SK-N-SH treated with all-trans-retinoic acid at 6 μM for 48 hours (cell line): Measurements from ENCODE around the gene NMRK1.

Source experiments
- ATAC-seq: fragments of 200-7000 bp; cut with Tn5 transposase; 3 replicates; pipeline ENCODE4 v1.9.1; 2020; ENCODE audit warnings: mild to moderate bottlenecking, moderate library complexity
- ARNTL ChIP-seq: fragments of 450-650 bp; formaldehyde crosslinking; IDR thresholded peaks from 2 replicates; pipeline ENCODE4 v1.5.0; 2020; ENCODE audit warnings: low read depth, mild to moderate bottlenecking, moderate library complexity, borderline replicate concordance
- BACH2 ChIP-seq: fragments of 250-450 bp; sonication (Bioruptor Pico); IDR thresholded peaks from 2 replicates; pipeline ENCODE4 v1.9.0; 2021; ENCODE audit warnings: mild to moderate bottlenecking, borderline replicate concordance
- CSDC2 ChIP-seq: fragments of 250-450 bp; sonication (Bioruptor Pico); IDR thresholded peaks from 2 replicates; pipeline ENCODE4 v1.5.0; 2020; ENCODE audit warnings: mild to moderate bottlenecking, moderate library complexity
- ESRRG ChIP-seq: fragments of 250-450 bp; sonication (Bioruptor Pico); IDR thresholded peaks from 2 replicates; pipeline ENCODE4 v1.6.1; 2021; ENCODE audit warnings: mild to moderate bottlenecking
- GLIS3 ChIP-seq: fragments of 250-450 bp; sonication (Bioruptor Pico); IDR thresholded peaks from 2 replicates; pipeline ENCODE4 v1.5.0; 2020; ENCODE audit warnings: mild to moderate bottlenecking, moderate library complexity
- OSR1 ChIP-seq: fragments of 250-450 bp; sonication (Bioruptor Pico); IDR thresholded peaks from 2 replicates; pipeline ENCODE4 v1.8.0; 2022; ENCODE audit warnings: moderate library complexity, mild to moderate bottlenecking, inconsistent platforms
- PPARA ChIP-seq: fragments of 250-450 bp; sonication (Bioruptor Pico); IDR thresholded peaks from 2 replicates; pipeline ENCODE4 v1.5.0; 2020; ENCODE audit warnings: mild to moderate bottlenecking, borderline replicate concordance
- RARB ChIP-seq: fragments of 250-450 bp; sonication (Bioruptor Pico); IDR thresholded peaks from 2 replicates; pipeline ENCODE4 v1.8.0; 2021; ENCODE audit warnings: mild to moderate bottlenecking, moderate library complexity
- SNAI2 ChIP-seq: fragments of 250-450 bp; sonication (Bioruptor Pico); IDR thresholded peaks from 2 replicates; pipeline ENCODE4 v1.5.0; 2020; ENCODE audit warnings: mild to moderate bottlenecking, moderate library complexity
- TCF4 ChIP-seq: fragments of 250-450 bp; sonication (Bioruptor Pico); IDR thresholded peaks from 2 replicates; pipeline ENCODE4 v1.8.0; 2021; ENCODE audit warnings: mild to moderate bottlenecking, moderate library complexity, borderline replicate concordance
- TOX ChIP-seq: fragments of 250-450 bp; sonication (Bioruptor Pico); IDR thresholded peaks from 2 replicates; pipeline ENCODE4 v1.8.0; 2021; ENCODE audit warnings: mild to moderate bottlenecking, moderate library complexity, borderline replicate concordance
- ZC3H10 ChIP-seq: fragments of 250-450 bp; sonication (Bioruptor Pico); IDR thresholded peaks from 2 replicates; pipeline ENCODE4 v1.5.1; 2021; ENCODE audit warnings: mild to moderate bottlenecking, moderate library complexity
- ZFP3 ChIP-seq: fragments of 250-450 bp; sonication (Bioruptor Pico); IDR thresholded peaks from 2 replicates; pipeline ENCODE4 v1.5.0; 2020; ENCODE audit warnings: mild to moderate bottlenecking, moderate library complexity
- ZFP30 ChIP-seq: fragments of 450-650 bp; formaldehyde crosslinking; IDR thresholded peaks from 2 replicates; pipeline ENCODE4 v1.5.0; 2022; ENCODE audit warnings: mild to moderate bottlenecking, moderate library complexity
- ZNF70 ChIP-seq: fragments of 450-650 bp; formaldehyde crosslinking; IDR thresholded peaks from 2 replicates; pipeline ENCODE4 v1.5.0; 2020; ENCODE audit warnings: mild to moderate bottlenecking, moderate library complexity
- ZNF8 ChIP-seq: fragments of 450-650 bp; formaldehyde crosslinking; IDR thresholded peaks from 2 replicates; pipeline ENCODE4 v1.5.0; 2020; ENCODE audit warnings: mild to moderate bottlenecking, moderate library complexity
- TF ChIP-seq, protein P1 (sequence below): fragments of 250-450 bp; sonication (Bioruptor Pico); IDR thresholded peaks from 2 replicates; pipeline ENCODE4 v1.5.1; 2021; ENCODE audit warnings: mild to moderate bottlenecking, moderate library complexity
- TF ChIP-seq, protein P2 (sequence below): fragments of 250-450 bp; sonication (Bioruptor Pico); IDR thresholded peaks from 2 replicates; pipeline ENCODE4 v1.8.0; 2021; ENCODE audit warnings: low read depth, mild to moderate bottlenecking, moderate library complexity, borderline replicate concordance
- TF ChIP-seq, protein P3 (sequence below): fragments of 250-450 bp; sonication (Bioruptor Pico); IDR thresholded peaks from 2 replicates; pipeline ENCODE4 v1.5.1; 2020; ENCODE audit warnings: low read depth, mild to moderate bottlenecking, moderate library complexity
- TF ChIP-seq, protein P4 (sequence below): fragments of 250-450 bp; sonication (Bioruptor Pico); IDR thresholded peaks from 2 replicates; pipeline ENCODE4 v1.8.0; 2020; ENCODE audit warnings: mild to moderate bottlenecking, moderate library complexity, borderline replicate concordance
- TF ChIP-seq, protein P5 (sequence below): fragments of 250-450 bp; sonication (Bioruptor Pico); IDR thresholded peaks from 2 replicates; pipeline ENCODE4 v1.5.0; 2020; ENCODE audit warnings: mild to moderate bottlenecking, moderate library complexity

The NMRK1 gene

DNA sequence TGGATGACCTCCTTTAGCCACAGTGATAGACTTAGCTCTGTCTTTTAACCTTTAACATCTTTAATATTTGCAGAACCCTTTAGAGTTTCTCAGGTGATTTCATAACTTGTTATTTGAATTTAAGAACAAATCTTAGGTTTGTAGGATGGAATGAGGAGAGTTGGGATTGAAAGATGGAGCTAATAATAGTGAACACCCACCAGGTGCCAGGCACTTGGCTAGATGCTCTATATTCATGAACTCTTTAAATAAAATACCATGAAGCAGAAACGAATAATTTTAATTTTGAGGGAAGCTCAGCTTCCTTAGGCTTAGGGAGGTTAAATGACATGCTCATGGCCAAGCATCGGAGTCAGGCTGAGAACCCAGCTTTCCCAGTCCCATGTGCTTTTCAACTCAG lies 40.4 kb downstream of the NMRK1 start:
- TF ChIP-seq TCF4 (CRISPR knock-in tag): no peak
- TF ChIP-seq, protein P1, sequence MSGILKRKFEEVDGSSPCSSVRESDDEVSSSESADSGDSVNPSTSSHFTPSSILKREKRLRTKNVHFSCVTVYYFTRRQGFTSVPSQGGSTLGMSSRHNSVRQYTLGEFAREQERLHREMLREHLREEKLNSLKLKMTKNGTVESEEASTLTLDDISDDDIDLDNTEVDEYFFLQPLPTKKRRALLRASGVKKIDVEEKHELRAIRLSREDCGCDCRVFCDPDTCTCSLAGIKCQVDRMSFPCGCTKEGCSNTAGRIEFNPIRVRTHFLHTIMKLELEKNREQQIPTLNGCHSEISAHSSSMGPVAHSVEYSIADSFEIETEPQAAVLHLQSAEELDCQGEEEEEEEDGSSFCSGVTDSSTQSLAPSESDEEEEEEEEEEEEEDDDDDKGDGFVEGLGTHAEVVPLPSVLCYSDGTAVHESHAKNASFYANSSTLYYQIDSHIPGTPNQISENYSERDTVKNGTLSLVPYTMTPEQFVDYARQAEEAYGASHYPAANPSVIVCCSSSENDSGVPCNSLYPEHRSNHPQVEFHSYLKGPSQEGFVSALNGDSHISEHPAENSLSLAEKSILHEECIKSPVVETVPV (CRISPR knock-in tag): no peak
- no peak for TF ChIP-seq BACH2
- no peak for TF ChIP-seq ZNF8 (CRISPR knock-in tag)
- no peak for TF ChIP-seq ZC3H10 (CRISPR knock-in tag)
- no peak for ATAC-seq

DNA sequence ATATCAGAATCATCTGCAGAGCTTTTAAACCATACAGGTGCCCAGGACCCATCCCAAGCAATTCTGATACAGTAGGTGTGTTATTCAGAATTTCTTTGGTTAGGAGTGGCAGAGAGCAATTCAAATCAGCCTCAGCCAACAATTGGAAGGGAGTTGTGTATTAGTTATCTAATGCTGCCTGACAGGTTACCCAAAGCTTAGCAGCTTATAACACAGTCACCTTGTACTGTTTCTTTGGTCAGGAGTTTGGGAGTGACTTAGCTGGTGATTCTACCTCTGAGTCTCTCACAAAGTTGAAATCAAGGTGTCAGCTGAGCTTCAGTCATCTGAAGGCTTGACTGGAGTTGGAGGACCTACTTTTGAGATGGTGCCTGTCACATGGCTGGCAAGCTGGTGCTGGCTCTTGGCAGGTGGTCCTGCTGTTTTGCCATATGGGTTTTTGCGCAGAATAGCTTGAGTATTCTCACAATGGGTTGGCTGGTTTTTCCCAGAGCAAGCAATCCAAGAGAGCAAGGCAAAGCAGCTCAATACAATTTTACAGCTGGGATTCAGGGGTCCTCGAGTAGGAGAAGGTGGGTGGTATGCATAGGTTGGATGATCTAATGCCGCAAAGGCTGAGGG lies 41.1 kb downstream of the NMRK1 start:
- no peak for ATAC-seq
- TF ChIP-seq ZC3H10 (CRISPR knock-in tag) (no peak), SNAI2 (no peak), GLIS3 (CRISPR knock-in tag) (no peak), RARB (CRISPR knock-in tag) (no peak), ESRRG (CRISPR knock-in tag) (no peak), CSDC2 (CRISPR knock-in tag) (no peak), ZNF8 (CRISPR knock-in tag) (no peak), ZNF70 (no peak)
- TF ChIP-seq, protein P2, sequence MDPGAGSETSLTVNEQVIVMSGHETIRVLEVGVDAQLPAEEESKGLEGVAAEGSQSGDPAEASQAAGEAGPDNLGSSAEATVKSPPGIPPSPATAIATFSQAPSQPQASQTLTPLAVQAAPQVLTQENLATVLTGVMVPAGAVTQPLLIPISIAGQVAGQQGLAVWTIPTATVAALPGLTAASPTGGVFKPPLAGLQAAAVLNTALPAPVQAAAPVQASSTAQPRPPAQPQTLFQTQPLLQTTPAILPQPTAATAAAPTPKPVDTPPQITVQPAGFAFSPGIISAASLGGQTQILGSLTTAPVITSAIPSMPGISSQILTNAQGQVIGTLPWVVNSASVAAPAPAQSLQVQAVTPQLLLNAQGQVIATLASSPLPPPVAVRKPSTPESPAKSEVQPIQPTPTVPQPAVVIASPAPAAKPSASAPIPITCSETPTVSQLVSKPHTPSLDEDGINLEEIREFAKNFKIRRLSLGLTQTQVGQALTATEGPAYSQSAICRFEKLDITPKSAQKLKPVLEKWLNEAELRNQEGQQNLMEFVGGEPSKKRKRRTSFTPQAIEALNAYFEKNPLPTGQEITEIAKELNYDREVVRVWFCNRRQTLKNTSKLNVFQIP: no peak
- TF ChIP-seq, protein P3, sequence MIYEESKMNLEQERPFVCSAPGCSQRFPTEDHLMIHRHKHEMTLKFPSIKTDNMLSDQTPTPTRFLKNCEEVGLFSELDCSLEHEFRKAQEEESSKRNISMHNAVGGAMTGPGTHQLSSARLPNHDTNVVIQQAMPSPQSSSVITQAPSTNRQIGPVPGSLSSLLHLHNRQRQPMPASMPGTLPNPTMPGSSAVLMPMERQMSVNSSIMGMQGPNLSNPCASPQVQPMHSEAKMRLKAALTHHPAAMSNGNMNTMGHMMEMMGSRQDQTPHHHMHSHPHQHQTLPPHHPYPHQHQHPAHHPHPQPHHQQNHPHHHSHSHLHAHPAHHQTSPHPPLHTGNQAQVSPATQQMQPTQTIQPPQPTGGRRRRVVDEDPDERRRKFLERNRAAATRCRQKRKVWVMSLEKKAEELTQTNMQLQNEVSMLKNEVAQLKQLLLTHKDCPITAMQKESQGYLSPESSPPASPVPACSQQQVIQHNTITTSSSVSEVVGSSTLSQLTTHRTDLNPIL: no peak

DNA sequence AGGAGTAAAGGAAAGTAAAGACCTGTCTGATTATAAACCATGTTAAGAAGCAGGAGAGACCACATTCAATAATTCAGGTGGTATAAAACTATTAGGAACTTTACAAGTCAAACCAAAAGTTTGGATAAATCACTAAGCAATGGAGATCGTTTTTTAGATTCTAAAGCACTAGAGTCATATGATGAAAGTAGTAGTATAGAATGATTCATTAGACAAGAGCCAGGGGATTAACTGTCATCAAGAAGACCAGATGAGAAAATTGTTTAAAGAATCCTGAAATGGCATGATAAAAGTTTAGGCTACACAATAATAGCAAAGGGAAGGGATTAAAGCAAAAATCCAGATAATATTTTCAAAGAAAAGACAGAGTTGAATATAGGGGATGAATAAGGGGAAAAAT lies 46.9 kb downstream of the NMRK1 start:
- TF ChIP-seq CSDC2 (CRISPR knock-in tag): no peak
- ATAC-seq: no peak

DNA sequence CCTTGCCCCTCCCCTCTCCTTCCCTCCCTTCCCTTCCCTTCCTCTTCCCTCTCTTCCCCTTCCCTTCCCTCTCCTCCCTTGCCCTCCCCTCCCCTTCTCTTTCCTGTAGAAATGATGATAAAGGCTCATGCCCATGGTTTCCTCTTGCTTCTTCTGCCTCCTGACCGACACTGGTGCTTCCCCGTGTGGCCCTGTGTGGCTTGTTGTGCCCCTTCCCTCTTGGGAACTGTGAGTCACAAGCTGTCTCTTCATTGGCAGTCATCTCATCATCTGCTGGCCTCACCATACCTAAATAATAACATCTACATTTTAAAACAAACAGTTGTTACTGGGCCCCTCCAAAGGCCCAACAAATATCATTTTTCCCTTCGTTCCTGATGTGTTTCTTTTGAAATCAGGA lies 48.2 kb downstream of the NMRK1 start:
- no peak for ATAC-seq
- TF ChIP-seq PPARA (CRISPR knock-in tag) (no peak), ZC3H10 (CRISPR knock-in tag) (no peak), GLIS3 (CRISPR knock-in tag) (no peak), ARNTL (CRISPR knock-in tag) (no peak), RARB (CRISPR knock-in tag) (no peak), ZFP30 (CRISPR knock-in tag) (no peak), ESRRG (CRISPR knock-in tag) (no peak)
- TF ChIP-seq, protein P4, sequence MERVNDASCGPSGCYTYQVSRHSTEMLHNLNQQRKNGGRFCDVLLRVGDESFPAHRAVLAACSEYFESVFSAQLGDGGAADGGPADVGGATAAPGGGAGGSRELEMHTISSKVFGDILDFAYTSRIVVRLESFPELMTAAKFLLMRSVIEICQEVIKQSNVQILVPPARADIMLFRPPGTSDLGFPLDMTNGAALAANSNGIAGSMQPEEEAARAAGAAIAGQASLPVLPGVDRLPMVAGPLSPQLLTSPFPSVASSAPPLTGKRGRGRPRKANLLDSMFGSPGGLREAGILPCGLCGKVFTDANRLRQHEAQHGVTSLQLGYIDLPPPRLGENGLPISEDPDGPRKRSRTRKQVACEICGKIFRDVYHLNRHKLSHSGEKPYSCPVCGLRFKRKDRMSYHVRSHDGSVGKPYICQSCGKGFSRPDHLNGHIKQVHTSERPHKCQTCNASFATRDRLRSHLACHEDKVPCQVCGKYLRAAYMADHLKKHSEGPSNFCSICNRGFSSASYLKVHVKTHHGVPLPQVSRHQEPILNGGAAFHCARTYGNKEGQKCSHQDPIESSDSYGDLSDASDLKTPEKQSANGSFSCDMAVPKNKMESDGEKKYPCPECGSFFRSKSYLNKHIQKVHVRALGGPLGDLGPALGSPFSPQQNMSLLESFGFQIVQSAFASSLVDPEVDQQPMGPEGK (CRISPR knock-in tag): no peak
- TF ChIP-seq, protein P2: no peak

DNA sequence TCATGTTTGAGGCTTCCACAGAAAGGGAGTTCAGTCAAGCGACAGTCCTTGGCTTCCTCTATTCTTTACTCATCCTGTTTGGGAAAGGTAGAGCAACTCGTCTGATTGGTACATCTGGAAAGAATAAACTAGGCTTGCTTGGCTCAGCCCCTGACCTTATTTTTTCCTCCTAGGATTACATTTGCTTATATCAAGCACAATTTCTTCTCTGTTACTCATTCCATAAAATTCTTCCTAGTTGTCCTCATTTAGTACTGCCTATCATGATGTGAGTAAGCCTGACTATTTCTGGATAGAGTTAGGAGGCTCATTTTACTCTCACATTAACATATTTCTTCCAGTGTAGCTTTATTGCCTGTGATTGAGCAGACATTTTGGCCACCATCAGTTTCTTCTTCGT lies 48.9 kb downstream of the NMRK1 start:
- TF ChIP-seq TOX (CRISPR knock-in tag) (no peak), ARNTL (CRISPR knock-in tag) (no peak), CSDC2 (CRISPR knock-in tag) (no peak), ZFP3 (no peak), ZNF70 (no peak), ESRRG (CRISPR knock-in tag) (no peak), ZC3H10 (CRISPR knock-in tag) (no peak), RARB (CRISPR knock-in tag) (no peak), OSR1 (no peak)
- TF ChIP-seq, protein P4 (CRISPR knock-in tag): no peak
- TF ChIP-seq, protein P5, sequence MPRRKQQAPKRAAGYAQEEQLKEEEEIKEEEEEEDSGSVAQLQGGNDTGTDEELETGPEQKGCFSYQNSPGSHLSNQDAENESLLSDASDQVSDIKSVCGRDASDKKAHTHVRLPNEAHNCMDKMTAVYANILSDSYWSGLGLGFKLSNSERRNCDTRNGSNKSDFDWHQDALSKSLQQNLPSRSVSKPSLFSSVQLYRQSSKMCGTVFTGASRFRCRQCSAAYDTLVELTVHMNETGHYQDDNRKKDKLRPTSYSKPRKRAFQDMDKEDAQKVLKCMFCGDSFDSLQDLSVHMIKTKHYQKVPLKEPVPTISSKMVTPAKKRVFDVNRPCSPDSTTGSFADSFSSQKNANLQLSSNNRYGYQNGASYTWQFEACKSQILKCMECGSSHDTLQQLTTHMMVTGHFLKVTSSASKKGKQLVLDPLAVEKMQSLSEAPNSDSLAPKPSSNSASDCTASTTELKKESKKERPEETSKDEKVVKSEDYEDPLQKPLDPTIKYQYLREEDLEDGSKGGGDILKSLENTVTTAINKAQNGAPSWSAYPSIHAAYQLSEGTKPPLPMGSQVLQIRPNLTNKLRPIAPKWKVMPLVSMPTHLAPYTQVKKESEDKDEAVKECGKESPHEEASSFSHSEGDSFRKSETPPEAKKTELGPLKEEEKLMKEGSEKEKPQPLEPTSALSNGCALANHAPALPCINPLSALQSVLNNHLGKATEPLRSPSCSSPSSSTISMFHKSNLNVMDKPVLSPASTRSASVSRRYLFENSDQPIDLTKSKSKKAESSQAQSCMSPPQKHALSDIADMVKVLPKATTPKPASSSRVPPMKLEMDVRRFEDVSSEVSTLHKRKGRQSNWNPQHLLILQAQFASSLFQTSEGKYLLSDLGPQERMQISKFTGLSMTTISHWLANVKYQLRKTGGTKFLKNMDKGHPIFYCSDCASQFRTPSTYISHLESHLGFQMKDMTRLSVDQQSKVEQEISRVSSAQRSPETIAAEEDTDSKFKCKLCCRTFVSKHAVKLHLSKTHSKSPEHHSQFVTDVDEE (CRISPR knock-in tag): no peak
- ATAC-seq: peak; percentile 94
